Frontal cortex (tissue), 4 donors: ENCODE data around the gene ATP8A2. TPM values are rescaled to one million over a fixed set of nuclear protein-coding genes. Genes with fewer than 3 reads are reported as not detected.
"Not testable (repeated sequence)": the region's sequence is repeated elsewhere in the genome, so short reads cannot be mapped to it uniquely, and the experiment has no call there.

Experiments used
- DNase-seq, 2 donors: peaks; one replicate each; pipeline ENCODE4 v3.0.0; 2012; ENCODE audit warnings: low spot score in 2 of 2
- FAIRE-seq: peaks from 2 replicates; lab custom pipeline; 2012; peaks lifted over from hg19 to GRCh38; lab: Jason Lieb, UNC
- total RNA-seq: library from RNA; depleted of rRNA; stranded (reverse); fragments of >200 nt; gene quantifications from one replicate; pipeline ENCODE4 v1.2.3, GENCODE V29; 2014
- donor health status: control.
- donor health status: control.
- donor health status: control.

ATP8A2 gene
- total RNA-seq, 1 donor from 2014 or later = 63.6 TPM

- DNase-seq (no peak), FAIRE-seq (no peak)
Measured at GRCh38 chr13:25518441-25518840, 146.7 kb downstream of the ATP8A2 start.

- FAIRE-seq = no peak
Measured at GRCh38 chr13:25525884-25526283, 154.1 kb downstream of the ATP8A2 start.

GRCh38 chr13:25528266-25528665 lies 156.5 kb downstream of the ATP8A2 start:
- FAIRE-seq (no peak), DNase-seq (no peak)

More at GRCh38 chr13:25525884-25526283, 154.1 kb downstream of the ATP8A2 start:
- no peak for DNase-seq

- DNase-seq (no peak), FAIRE-seq (no peak)
Measured at GRCh38 chr13:25529425-25529824, 157.7 kb downstream of the ATP8A2 start.

GRCh38 chr13:25538276-25538675 lies 166.5 kb downstream of the ATP8A2 start:
- FAIRE-seq (no peak), DNase-seq (no peak)

GRCh38 chr13:25541434-25542123 lies 169.8 kb downstream of the ATP8A2 start:
- DNase-seq (no peak), FAIRE-seq (no peak)

GRCh38 chr13:25548991-25549390 lies 177.2 kb downstream of the ATP8A2 start:
- DNase-seq, FAIRE-seq: not testable (repeated sequence)

- DNase-seq = no peak
- no peak for FAIRE-seq
Measured at GRCh38 chr13:25561812-25562211, 190.0 kb downstream of the ATP8A2 start.

GRCh38 chr13:25570185-25570584 lies 198.4 kb downstream of the ATP8A2 start:
- no peak for DNase-seq
- no peak for FAIRE-seq

GRCh38 chr13:25571237-25571636 lies 199.5 kb downstream of the ATP8A2 start:
- no peak for DNase-seq
- FAIRE-seq = no peak

- FAIRE-seq, DNase-seq: not testable (repeated sequence)
Measured at GRCh38 chr13:25572171-25572570, 200.4 kb downstream of the ATP8A2 start.

- DNase-seq (peak; percentile 33 to 67), FAIRE-seq (peak; percentile 73)
Measured at GRCh38 chr13:25574437-25575411, 202.9 kb downstream of the ATP8A2 start.

GRCh38 chr13:25575562-25575961 lies 203.8 kb downstream of the ATP8A2 start:
- FAIRE-seq = no peak
- no peak for DNase-seq

- FAIRE-seq (no peak), DNase-seq (no peak)
Measured at GRCh38 chr13:25578526-25578925, 206.8 kb downstream of the ATP8A2 start.

GRCh38 chr13:25579221-25579620 lies 207.4 kb downstream of the ATP8A2 start:
- DNase-seq (no peak), FAIRE-seq (no peak)

GRCh38 chr13:25581351-25581750 lies 209.6 kb downstream of the ATP8A2 start:
- FAIRE-seq = no peak
- no peak for DNase-seq

- no peak for FAIRE-seq
- no peak for DNase-seq
Measured at GRCh38 chr13:25584087-25584486, 212.3 kb downstream of the ATP8A2 start.

GRCh38 chr13:25585000-25585399 lies 213.2 kb downstream of the ATP8A2 start:
- no peak for DNase-seq

GRCh38 chr13:25587326-25587980 lies 215.7 kb downstream of the ATP8A2 start:
- DNase-seq (no peak), FAIRE-seq (no peak)

More at GRCh38 chr13:25585000-25585399, 213.2 kb downstream of the ATP8A2 start:
- FAIRE-seq = no peak

- DNase-seq = no peak
- no peak for FAIRE-seq
Measured at GRCh38 chr13:25588336-25589060, 216.7 kb downstream of the ATP8A2 start.
